Thoracic aorta (tissue), 2 donors: ENCODE results near the gene SERP2. TPM values are rescaled to one million over a fixed set of nuclear protein-coding genes. Genes with fewer than 3 reads are reported as not detected.

Experiments used
- ATAC-seq: fragments of 150-250 bp; one replicate; pipeline ENCODE4 v1.8.0; 2017; ENCODE audit warnings: low read depth; ENCODE audit not compliant: insufficient number of reproducible peaks, low FRiP score
- DNase-seq: peaks from one replicate; pipeline ENCODE4 v3.0.0-alpha.2; 2020; ENCODE audit warnings: low spot score
- H3K27ac ChIP-seq, 2 donors: fragments of 200-600 bp; sonication (generic); 1 replicate in 1 of 2; 2 replicates in 1 of 2; pipeline ENCODE4 v1.5.1; 2016; ENCODE audit warnings: mild to moderate bottlenecking in 2 of 2, moderate library complexity in 2 of 2
- H3K27me3 ChIP-seq: fragments of 200-600 bp; sonication (generic); replicated peaks from 2 replicates; pipeline ENCODE4 v1.6.0; 2016; ENCODE audit warnings: mild to moderate bottlenecking; ENCODE audit not compliant: insufficient read depth
- H3K36me3 ChIP-seq: fragments of 200-600 bp; sonication (generic); one replicate; pipeline ENCODE4 v1.5.1; 2016
- H3K4me1 ChIP-seq, 2 donors: fragments of 200-600 bp; sonication (generic); 1 replicate in 1 of 2; 2 replicates in 1 of 2; pipeline versions ENCODE4 v1.5.1 to v1.6.0; 2016; ENCODE audit warnings: low read depth in 2 of 2, mild to moderate bottlenecking in 1 of 2; ENCODE audit not compliant: control insufficient read depth in 1 of 2
- H3K4me3 ChIP-seq: fragments of 200-600 bp; sonication (generic); 2 replicates; pipeline ENCODE4 v1.5.1; 2016; ENCODE audit warnings: mild to moderate bottlenecking
- H3K9me3 ChIP-seq: fragments of 200-600 bp; sonication (generic); 2 replicates; pipeline ENCODE4 v1.5.1; 2016
- CTCF ChIP-seq: fragments of 200-600 bp; sonication (generic); IDR thresholded peaks from one replicate; pipeline ENCODE4 v1.5.1; 2019; ENCODE audit warnings: antibody characterized with exemption
- total RNA-seq, 2 donors: library from RNA; depleted of rRNA; stranded (reverse); fragments of >200 nt; gene quantifications; one replicate each; pipeline versions ENCODE4 v1.1.0 to v1.2.3, GENCODE V29; 2016

SERP2 gene
- total RNA-seq, 2 donors from 2014 or later = 3.8 to 3.9 TPM

DNA sequence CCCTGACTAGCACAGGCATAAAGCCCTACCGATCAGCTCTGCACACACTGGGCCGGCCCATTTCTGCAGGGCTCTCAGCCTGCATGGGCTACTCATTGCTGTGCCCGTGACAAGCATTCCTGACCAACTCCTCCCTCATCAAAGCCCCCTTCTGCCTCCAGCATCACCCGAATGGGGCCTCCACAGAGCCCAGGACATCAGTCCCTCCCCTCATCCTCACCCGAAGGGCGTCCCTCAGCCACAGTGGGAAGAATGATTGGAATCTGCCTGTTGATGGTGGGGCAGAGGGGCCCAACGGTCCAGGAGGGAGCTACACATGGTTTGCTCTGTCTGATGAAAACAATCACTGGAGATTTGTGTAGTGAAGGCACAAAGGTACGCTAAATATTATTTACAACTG lies 43.8 kb downstream of the SERP2 start:
- Histone ChIP-seq H3K27ac (no peak overlapping the region), H3K36me3 (no peaks in the 10 kb centered on the region), H3K4me1 (no peaks in the 10 kb centered on the region), H3K27me3 (no peaks in the 10 kb centered on the region), H3K9me3 (no peaks in the 10 kb centered on the region), H3K4me3 (no peak overlapping the region)
- DNase-seq (no peak), ATAC-seq (no peak)
- no peak for TF ChIP-seq CTCF

DNA sequence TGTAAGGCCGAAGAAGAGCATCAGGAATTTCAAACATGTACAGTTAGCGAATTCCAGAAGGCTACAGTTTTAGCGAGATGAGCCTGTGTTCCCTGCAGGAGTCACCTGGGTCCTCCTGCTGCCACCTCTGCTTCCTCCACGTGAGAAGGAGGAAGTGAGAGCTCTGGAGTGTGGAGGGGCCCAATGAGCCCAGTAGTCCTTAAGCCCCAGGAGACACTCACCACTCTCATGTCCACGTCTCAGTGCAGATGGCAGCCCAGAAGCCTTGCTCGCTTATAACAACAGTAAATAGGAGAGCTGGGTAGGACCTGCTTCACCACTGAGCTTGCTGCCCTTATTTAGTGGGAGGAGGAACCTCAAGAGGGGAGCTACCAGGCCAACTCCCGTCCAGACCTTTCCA lies 44.3 kb downstream of the SERP2 start:
- Histone ChIP-seq H3K4me3 (no peak overlapping the region), H3K27ac (no peak overlapping the region), H3K27me3 (no peaks in the 10 kb centered on the region), H3K4me1 (no peaks in the 10 kb centered on the region), H3K9me3 (no peaks in the 10 kb centered on the region), H3K36me3 (no peaks in the 10 kb centered on the region)
- ATAC-seq = no peak
- TF ChIP-seq CTCF = no peak
- DNase-seq = no peak

DNA sequence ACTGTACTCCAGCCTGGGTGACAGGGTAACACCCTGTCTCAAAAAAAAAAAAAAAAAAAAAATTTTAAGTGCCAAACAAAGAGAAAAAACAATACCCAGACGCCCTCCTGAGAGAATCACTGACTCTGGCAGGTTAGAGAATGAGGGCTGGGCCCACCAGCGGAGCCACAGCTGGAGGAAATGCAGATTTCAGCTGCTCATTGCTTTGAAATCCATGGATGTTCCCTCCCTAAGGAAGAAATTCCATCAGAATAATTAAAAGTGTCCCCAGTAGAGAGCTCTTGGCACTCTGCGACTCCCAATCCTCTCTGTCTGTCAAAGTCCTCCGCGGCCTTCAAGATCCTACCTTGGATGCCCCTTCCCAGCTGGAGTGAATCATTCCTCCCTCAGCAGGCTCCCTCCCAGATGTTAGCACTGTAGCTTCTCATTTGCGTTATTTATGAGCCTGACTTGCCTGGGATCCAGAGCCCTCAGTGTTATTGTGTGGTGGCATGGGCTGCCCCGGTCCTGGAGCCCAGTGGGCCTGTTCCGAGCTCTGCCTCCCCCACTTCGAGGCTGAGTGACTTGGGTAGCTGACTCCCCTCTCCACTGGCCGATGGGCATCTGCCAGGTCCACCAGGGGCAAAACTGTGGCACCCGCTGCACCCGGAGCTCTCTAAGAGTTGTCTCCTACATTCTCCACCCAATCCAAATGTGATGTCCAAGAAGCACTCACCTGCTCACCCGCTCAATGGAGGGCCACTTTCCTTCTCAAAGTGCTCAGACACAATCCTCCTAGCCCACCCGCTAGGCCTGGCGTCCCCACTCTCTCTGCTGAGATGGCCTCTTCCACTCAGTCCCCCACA lies 47.0 kb downstream of the SERP2 start:
- no peak overlapping the region for H3K4me3 ChIP-seq
- no peaks in the 10 kb centered on the region for H3K4me1 ChIP-seq
- DNase-seq = no peak
- H3K27ac ChIP-seq = no peak overlapping the region
- no peaks in the 10 kb centered on the region for H3K36me3 ChIP-seq
- no peaks in the 10 kb centered on the region for H3K9me3 ChIP-seq
- no peak for ATAC-seq
- no peaks in the 10 kb centered on the region for H3K27me3 ChIP-seq
- no peak for TF ChIP-seq CTCF

GRCh38 chr13:44421853-44422525 lies 48.4 kb downstream of the SERP2 start:
- DNase-seq (no peak), ATAC-seq (no peak)
- Histone ChIP-seq H3K36me3 (no peaks in the 10 kb centered on the region), H3K27me3 (no peaks in the 10 kb centered on the region), H3K27ac (no peak overlapping the region), H3K9me3 (no peaks in the 10 kb centered on the region), H3K4me3 (no peak overlapping the region), H3K4me1 (no peaks in the 10 kb centered on the region)
- no peak for TF ChIP-seq CTCF

DNA sequence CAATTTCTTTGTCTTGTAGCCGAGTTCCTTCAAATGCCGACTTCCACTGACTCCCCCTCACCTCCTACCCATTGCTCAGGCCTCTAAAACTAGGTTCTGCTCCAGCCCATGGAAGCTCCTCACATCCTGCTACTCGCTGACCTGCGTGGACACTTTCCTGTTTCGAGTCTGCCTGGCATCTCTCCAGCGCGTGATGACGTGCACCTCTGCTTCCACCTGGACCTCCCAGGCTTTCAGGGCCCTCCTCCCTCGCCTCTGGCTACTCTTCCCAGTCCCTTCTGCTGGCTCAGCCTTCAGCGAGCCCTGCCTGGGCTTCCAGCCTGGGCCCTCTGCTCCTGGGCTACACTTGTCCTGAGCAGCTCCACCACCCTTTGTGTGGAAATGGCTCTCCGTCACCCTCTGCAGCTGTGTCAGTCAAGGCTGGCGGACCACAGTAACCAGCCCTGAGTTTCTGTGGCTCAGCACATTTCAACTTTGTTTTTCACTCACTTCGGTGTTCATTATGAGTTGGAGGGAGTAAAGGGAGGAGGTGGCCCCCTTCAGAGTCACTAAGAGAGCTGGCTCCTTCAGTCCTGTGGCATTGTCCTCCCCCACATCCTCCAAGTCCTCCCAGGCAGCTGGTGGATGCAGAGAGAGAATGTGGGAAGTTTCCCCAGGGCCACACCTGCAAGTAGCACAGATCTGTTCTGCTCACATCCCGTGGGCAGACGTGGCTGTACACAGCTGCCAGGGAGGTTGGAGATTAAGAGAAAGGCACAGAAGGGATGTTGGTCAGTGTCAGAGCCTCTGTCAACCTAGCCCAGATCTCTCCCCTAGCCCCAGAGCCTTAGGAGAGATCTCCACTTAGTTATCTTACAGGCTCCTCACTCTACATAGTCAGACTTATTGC lies 49.4 kb downstream of the SERP2 start:
- H3K9me3 ChIP-seq = no peaks in the 10 kb centered on the region
- no peak overlapping the region for H3K4me3 ChIP-seq
- H3K36me3 ChIP-seq = no peaks in the 10 kb centered on the region
- no peaks in the 10 kb centered on the region for H3K4me1 ChIP-seq
- no peak overlapping the region for H3K27ac ChIP-seq
- no peak for TF ChIP-seq CTCF
- no peak for ATAC-seq
- DNase-seq = no peak
- H3K27me3 ChIP-seq = no peaks in the 10 kb centered on the region
